ENCODE measurements around the gene PDE4C.

PDE4C gene

GRCh38 chr19:18194554-18195238 lies 31.5 kb downstream of the PDE4C start:
- no peak for DNase-seq

DNA sequence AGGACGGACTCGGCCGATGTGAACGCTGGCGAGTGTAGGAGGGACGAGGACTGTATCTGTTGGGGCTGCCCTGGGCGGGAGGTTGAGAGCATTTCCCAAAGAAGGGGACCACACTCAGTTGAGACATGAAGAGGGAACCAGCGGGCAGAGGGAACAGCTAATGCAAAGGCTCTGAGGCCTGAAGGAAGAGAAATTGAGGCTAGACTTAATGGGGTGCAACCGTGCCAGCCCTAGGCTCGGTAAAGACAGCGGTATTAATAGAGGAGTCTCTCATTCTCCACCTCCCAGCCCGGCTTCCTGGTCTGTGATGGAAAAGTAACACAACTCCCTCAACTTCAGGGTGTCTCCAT lies 32.1 kb downstream of the PDE4C start:
- no peak for DNase-seq

GRCh38 chr19:18193388-18194180 lies 32.7 kb downstream of the PDE4C start:
- no peak for DNase-seq

- peak; percentile 97 to 98 for DNase-seq
Observed at GRCh38 chr19:18192673-18193387, 33.4 kb downstream of the PDE4C start, which contains the start of gene MPV17L2. Gene MPV17L2 (plus strand): TSS chr19:18193218. CDS start chr19:18193282, 64 bp downstream.

GRCh38 chr19:18191640-18192062 lies 34.6 kb downstream of the PDE4C start:
- DNase-seq = no peak

GRCh38 chr19:18190278-18190677 lies 36.0 kb downstream of the PDE4C start:
- no peak for DNase-seq

DNA sequence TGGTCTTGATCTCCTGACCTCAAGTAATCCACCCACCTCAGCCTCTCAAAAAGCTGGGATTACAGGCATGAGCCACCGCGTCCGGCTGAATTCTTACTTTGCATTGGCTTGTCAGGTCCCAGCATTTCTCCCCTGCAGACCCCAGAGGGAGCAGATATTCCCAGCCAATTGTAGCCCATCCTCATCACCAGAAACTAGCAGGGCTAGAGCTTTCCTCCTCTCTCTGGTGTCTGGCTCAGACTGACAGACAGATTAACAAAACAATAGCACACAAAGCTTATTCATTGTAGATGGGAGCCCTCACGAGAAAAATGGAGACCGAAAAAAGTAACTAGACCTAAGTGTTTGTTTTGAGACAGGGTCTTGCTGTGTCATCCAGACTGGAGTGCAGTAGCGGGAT lies 40.7 kb downstream of the PDE4C start:
- no peak for DNase-seq

DNA sequence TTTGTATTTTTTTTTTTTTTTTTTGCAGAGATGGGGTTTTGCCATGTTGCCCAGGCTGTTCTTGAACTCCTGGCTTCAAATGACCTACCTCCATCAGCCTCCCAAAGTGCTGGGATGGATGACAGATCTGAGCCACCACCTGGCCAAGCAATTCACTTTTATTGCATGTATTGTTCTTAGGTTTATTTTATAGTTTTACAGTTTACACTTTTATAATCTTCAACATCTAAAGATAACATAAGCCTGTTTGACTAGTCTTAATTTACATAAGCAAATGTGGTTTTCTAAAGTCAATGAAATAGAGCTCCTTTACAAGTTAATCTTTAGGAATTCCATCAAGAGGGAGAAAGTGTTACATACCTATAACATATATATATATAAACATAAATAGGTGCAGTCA lies 42.7 kb downstream of the PDE4C start:
- no peak for DNase-seq

DNA sequence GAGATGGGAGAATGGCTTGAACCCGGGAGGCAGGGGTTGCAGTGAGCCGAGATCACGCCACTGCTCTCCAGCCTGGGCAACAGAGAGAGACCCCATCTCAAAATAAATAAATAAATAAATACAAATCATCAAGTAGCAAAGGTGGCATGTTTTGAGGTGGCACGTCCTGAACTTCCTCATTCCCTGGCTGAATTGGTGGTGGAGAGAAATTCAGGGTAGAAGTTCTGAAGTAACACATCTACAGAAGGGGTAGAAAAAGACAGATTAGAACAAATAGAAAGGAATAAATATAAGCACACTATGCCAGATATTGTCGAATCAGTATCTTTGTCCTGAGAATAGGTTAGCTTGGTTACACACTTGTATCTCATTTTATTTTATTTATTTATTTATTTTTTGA lies 46.3 kb downstream of the PDE4C start:
- no peak for DNase-seq

DNA sequence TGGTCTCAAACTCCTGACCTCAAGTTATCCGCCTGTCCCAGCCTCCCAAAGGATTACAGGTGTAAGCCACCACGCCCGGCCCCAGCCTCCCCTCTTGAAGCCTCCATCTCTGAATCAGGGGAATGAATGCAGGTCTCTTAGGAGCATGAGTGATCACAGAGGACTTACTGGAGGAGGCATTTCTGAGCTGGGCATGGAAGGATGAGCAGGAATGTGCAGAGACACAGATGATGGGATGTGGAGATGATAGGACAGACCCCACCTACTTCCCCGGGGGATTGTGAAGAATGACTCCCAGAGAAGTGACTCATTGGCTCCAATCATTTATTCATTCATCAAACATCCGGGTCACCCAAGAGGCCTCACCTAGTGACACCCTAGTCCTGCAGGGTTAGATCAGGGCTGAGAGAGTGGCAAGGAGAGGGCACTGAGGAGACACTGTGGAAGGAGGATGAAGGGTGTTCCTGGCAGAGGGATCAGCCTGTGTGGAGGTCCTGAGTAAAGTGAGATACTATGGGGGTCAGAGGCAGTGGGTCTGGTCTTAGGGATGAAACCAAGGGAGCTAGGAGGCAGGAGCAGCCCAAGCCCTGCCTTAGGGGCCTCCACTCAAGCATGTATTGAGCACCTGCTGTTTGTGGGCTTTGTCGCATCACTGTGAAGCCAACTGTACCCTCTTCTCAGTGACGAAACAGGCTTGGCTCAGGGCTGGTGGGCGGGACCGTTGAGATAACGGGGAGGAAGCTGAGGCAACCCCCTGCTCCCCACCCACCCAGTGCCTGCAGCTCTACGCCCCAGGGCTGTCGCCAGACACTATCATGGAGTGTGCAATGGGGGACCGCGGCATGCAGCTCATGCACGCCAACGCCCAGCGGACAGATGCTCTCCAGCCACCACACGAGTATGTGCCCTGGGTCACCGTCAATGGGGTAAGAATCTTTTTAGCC lies 49.6 kb downstream of the PDE4C start:
- no peak for DNase-seq

DNA sequence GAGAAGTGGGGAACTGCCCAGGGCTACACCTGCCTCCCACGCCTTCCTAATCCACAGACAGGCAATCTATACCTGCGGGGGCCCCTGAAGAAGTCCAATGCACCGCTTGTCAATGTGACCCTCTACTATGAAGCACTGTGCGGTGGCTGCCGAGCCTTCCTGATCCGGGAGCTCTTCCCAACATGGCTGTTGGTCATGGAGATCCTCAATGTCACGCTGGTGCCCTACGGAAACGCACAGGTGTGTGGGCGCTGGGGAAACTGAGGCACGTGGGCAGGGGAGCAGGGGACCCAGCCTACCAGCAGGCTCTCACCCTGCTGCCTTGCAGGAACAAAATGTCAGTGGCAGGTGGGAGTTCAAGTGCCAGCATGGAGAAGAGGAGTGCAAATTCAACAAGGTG lies 51.3 kb downstream of the PDE4C start:
- no peak for DNase-seq
